HFF-Myc (cell line): Measurements from ENCODE around the gene BCAS3.

ENCODE experiments used
- DNase-seq: peaks from one replicate; pipeline ENCODE4 v3.0.0-alpha.2; 2011; ENCODE audit warnings: low read depth; ENCODE audit errors: extremely low read depth
- H3K4me3 ChIP-seq: replicated peaks from 2 replicates; pipeline ENCODE4 v1.5.1; 2011; ENCODE audit warnings: low read depth, mild to moderate bottlenecking, control low read depth, low read length
- CTCF ChIP-seq: IDR thresholded peaks from 2 replicates; pipeline ENCODE4 v1.5.1; 2012; ENCODE audit warnings: mild to moderate bottlenecking, low read depth, low read length, control low read depth; ENCODE audit errors: missing control alignments

BCAS3 gene

GRCh38 chr17:61413661-61414126, 736.0 kb downstream of the BCAS3 start:
- TF ChIP-seq CTCF, result no peak
- no peak for DNase-seq
- peak overlapping the region; percentile 46; the same call in 1 of the 2 replicates for H3K4me3 ChIP-seq

DNA sequence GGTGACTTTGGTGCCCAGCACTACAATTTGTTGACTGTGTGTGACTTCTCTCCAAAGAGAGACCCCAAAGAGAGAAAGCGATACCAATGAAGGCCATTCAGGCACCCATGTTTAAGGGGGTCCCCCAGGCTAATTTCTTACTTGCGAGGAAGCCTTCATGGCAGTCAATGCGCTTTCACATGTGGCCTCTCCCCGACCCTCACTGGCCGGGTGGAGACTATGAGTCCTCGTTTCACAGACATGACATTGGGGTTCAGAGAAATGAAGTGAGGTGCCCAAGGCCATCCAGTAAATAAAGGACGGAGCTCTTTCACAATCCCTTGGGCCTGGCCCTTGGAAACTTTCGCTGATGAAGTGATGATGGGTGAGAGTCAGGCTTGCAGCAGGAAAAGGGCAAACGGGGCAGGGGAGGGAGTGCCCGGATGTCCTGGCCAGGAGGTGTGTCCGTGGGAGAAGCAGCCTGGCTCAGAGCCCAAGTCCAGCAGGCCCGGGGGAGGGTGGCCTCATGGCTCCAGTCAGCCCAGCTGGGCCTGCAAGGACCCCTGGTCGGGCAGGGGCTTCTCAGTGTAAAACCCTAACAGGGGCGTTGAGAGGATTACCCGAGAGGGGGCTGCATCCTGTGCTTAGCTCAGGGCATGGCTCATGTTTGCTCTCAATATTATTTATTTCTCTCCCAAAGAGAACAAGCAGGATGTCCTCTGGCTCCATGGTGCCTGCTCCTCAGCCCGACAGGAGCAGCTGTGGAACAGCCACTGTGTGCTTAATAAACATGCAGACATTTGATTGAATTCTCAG, 736.7 kb downstream of the BCAS3 start:
- TF ChIP-seq CTCF, result no peak
- DNase-seq, result no peak
- H3K4me3 ChIP-seq, result no peak overlapping the region

- no peak for TF ChIP-seq CTCF
Measured at GRCh38 chr17:61414936-61415251, 737.2 kb downstream of the BCAS3 start.

GRCh38 chr17:61415374-61416210, 737.9 kb downstream of the BCAS3 start:
- H3K4me3 ChIP-seq, result no peak overlapping the region
- no peak for DNase-seq
- TF ChIP-seq CTCF, result no peak

More at GRCh38 chr17:61414936-61415251, 737.2 kb downstream of the BCAS3 start:
- no peak for DNase-seq
- no peak overlapping the region for H3K4me3 ChIP-seq

GRCh38 chr17:61416211-61416539, 738.5 kb downstream of the BCAS3 start:
- no peak for DNase-seq
- TF ChIP-seq CTCF, result no peak
- no peak overlapping the region for H3K4me3 ChIP-seq

DNA sequence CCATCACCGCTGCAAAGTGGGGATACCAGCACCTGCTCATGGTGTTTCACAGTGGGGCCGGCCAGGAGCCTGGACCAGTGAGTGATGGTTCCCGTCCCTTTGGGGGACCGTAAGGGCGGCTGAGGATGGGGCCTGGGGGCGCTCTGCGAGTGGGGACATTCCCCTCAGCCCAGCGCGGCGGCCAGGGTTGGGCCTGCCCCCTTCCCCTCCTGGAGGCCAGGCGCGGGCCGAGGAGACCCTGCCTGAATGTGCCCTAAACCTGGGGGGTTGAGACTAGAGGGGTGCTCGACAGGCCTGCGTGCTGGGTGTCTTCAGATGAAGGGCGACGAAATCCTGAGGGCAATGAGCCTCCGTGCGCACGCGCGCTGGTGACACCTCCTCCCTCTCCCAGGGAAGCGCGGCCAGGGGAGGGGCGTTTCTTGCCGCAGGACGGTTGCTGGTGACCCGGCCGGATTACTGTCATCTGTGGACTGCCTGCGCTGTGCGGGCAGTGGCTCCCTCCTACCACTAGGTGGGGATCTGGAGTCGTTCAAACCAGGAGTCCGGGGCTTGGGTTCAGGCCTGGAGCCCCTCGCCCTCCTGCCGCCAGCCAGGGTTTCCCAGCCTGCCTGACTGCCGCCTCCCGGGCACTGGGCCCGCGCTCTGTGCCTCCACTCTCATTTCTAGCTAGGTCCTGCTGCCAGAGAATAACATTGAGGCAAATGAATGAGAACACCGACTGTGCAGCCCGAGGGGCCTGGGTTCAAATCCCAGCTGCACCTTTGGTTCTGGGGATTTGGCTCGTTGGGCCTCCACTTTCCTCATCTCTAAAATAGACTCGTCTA, 739.1 kb downstream of the BCAS3 start:
- no peak overlapping the region for H3K4me3 ChIP-seq
- DNase-seq, result peak; percentile 77
- peak; percentile 93 for TF ChIP-seq CTCF
